Upper lobe of left lung (tissue), 6 donors: ENCODE measurements around the gene TMEM150A. TPM values are rescaled to one million over a fixed set of nuclear protein-coding genes. Genes with fewer than 3 reads are reported as not detected.
A peak's percentile ranks its signal among the peaks of the same experiment; 100 is the strongest.

Experiments used
- ATAC-seq, 2 donors: fragments of 200-7000 bp; cut with Tn5 transposase; one replicate each; pipeline ENCODE4 v1.9.1; 2022; ENCODE audit warnings: mild to moderate bottlenecking in 2 of 2, moderate library complexity in 2 of 2; ENCODE audit not compliant: low FRiP score in 2 of 2
- DNase-seq, 2 donors: peaks; one replicate each; pipeline ENCODE4 v3.0.0-alpha.2; 2019 to 2020
- H3K27ac ChIP-seq, 4 donors: fragments of 200-600 bp; sonication (generic); one replicate each; pipeline ENCODE4 v1.5.1; 2016 to 2019
- H3K27me3 ChIP-seq, 4 donors: fragments of 200-600 bp; sonication (generic); one replicate each; pipeline ENCODE4 v1.5.1; 2017 to 2019
- H3K36me3 ChIP-seq, 4 donors: fragments of 200-600 bp; sonication (generic); one replicate each; pipeline ENCODE4 v1.5.1; 2016 to 2019
- H3K4me1 ChIP-seq, 4 donors: fragments of 200-600 bp; sonication (generic); one replicate each; pipeline ENCODE4 v1.5.1; 2018 to 2019
- H3K4me3 ChIP-seq, 4 donors: fragments of 200-600 bp; sonication (generic); one replicate each; pipeline ENCODE4 v1.5.1; 2017 to 2019; ENCODE audit warnings: mild to moderate bottlenecking in 2 of 4, moderate library complexity in 1 of 4
- H3K9me3 ChIP-seq, 4 donors: fragments of 200-600 bp; sonication (generic); one replicate each; pipeline ENCODE4 v1.5.1; 2018 to 2019
- CTCF ChIP-seq, 6 experiments: fragments of 450-650 bp in 4 of 6; fragments of 200-600 bp in 2 of 6; sonication (generic) in 2 of 6; IDR thresholded peaks; one replicate each; pipeline ENCODE4 v1.5.1; 2016 to 2019; ENCODE audit warnings: antibody characterized with exemption in 6 of 6
- EP300 ChIP-seq, 4 donors: sonication (generic); formaldehyde crosslinking; IDR thresholded peaks; one replicate each; pipeline ENCODE4 v1.5.1; 2017; ENCODE audit warnings: antibody characterized with exemption in 4 of 4, control low read depth in 2 of 4
- POLR2A ChIP-seq, 4 donors: fragments of 450-650 bp; IDR thresholded peaks; one replicate each; pipeline ENCODE4 v1.5.1; 2016 to 2017; ENCODE audit warnings: antibody characterized with exemption in 4 of 4, mild to moderate bottlenecking in 2 of 4
- POLR2AphosphoS5 ChIP-seq, 2 donors: sonication (generic); formaldehyde crosslinking; IDR thresholded peaks; one replicate each; pipeline ENCODE4 v1.5.1; 2017; ENCODE audit warnings: antibody characterized with exemption in 2 of 2
- WGBS, 2 donors: methylation state at CpG; one replicate each; pipeline ENCODE4 v1.1.5; 2017 to 2018; 5-methylcytosine and 5-hydroxymethylcytosine counted together
- total RNA-seq, 6 donors: library from RNA; depleted of rRNA in 4 of 6; stranded (reverse); fragments of >200 nt in 4 of 6; gene quantifications; one replicate each; pipeline versions ENCODE4 v1.1.0 to v1.2.1, GENCODE V29; 2016 to 2021
- donor health status: DM: no; HTN: no; CAD: no; lungs with moderate emphysema.
- donor health status: DM: no; HTN: yes; CAD: no; lungs with severe emphysema.

TMEM150A gene
- total RNA-seq, 6 donors from 2014 or later = 18.9 to 45.8 (median 32.0) TPM

GRCh38 chr2:85577386-85578242 lies 24.9 kb downstream of the TMEM150A start, which contains the start of gene VAMP8:
TSS of gene VAMP8 (plus strand) at chr2:85577586. CDS start at chr2:85577647, 61 bp downstream.
- TF ChIP-seq POLR2A (IDR thresholded peaks at IDR 0.05) (peak in 2 of 4 donors; percentile 61 to 74), POLR2AphosphoS5 (IDR thresholded peaks at IDR 0.05) (peak in 1 of 2 donors; percentile 63), CTCF (IDR thresholded peaks at IDR 0.05) (no peak), EP300 (IDR thresholded peaks at IDR 0.05) (no peak)
- peaks cover 41 to 72% (median 59%) of the 10 kb centered on the region in 4 donors for H3K4me1 ChIP-seq
- 5 to 7% methylated on average over 17 to 19 of the region's 19 CpGs for WGBS, 2 donors
- H3K4me3 ChIP-seq = peak within 1 kb of the TSS; percentile 5 to 60 (median 54)
- H3K36me3 ChIP-seq = peaks cover 0 to 15% (median 9%) of the 10 kb centered on the region in 4 donors
- no peaks in the 10 kb centered on the region for H3K9me3 ChIP-seq
- H3K27me3 ChIP-seq = no peaks in the 10 kb centered on the region
- peak within 1 kb of the TSS; percentile 90 to 97 (median 96) for H3K27ac ChIP-seq
- ATAC-seq (peak; percentile 80 to 88), DNase-seq (peak; percentile 75 to 93)

GRCh38 chr2:85577063-85577385 lies 25.5 kb downstream of the TMEM150A start:
- H3K36me3 ChIP-seq = peaks cover 0 to 15% (median 7%) of the 10 kb centered on the region in 4 donors
- DNase-seq (no peak), ATAC-seq (no peak)
- peak overlapping the region; percentile 90 to 97 (median 96) for H3K27ac ChIP-seq
- peaks cover 38 to 66% (median 56%) of the 10 kb centered on the region in 4 donors for H3K4me1 ChIP-seq
- TF ChIP-seq CTCF (IDR thresholded peaks at IDR 0.05) (no peak), EP300 (IDR thresholded peaks at IDR 0.05) (no peak), POLR2A (IDR thresholded peaks at IDR 0.05) (no peak), POLR2AphosphoS5 (IDR thresholded peaks at IDR 0.05) (no peak)
- no peaks in the 10 kb centered on the region for H3K9me3 ChIP-seq
- H3K4me3 ChIP-seq = peak overlapping the region in 3 of 4 donors; percentile 49 to 60 (median 60)
- no peaks in the 10 kb centered on the region for H3K27me3 ChIP-seq
- whole genome bisulfite sequencing, 2 donors = 31 to 35% methylated on average over 3 of the region's 3 CpGs

- no peak for DNase-seq
- Histone ChIP-seq H3K27me3 (no peaks in the 10 kb centered on the region), H3K27ac (peak overlapping the region; percentile 8 to 97 (median 62)), H3K9me3 (no peaks in the 10 kb centered on the region), H3K36me3 (peaks cover 0 to 3% (median 0%) of the 10 kb centered on the region in 4 donors), H3K4me3 (no peak overlapping the region), H3K4me1 (peaks cover 38 to 53% (median 48%) of the 10 kb centered on the region in 4 donors)
- WGBS, 2 donors = 70 to 78% methylated on average over 8 of the region's 8 CpGs
- TF ChIP-seq POLR2AphosphoS5 (IDR thresholded peaks at IDR 0.05) = no peak
- TF ChIP-seq POLR2A (IDR thresholded peaks at IDR 0.05) = no peak
- TF ChIP-seq EP300 (IDR thresholded peaks at IDR 0.05) = no peak
- TF ChIP-seq CTCF (IDR thresholded peaks at IDR 0.05) = no peak
- no peak for ATAC-seq
Observed at GRCh38 chr2:85575739-85576138, 26.8 kb downstream of the TMEM150A start.

GRCh38 chr2:85566265-85566664 lies 36.2 kb downstream of the TMEM150A start:
- H3K27ac ChIP-seq = no peak overlapping the region
- 84 to 89% methylated on average over 4 of the region's 4 CpGs for WGBS, 2 donors
- TF ChIP-seq EP300 (IDR thresholded peaks at IDR 0.05) = no peak
- TF ChIP-seq POLR2A (IDR thresholded peaks at IDR 0.05) = no peak
- no peak for TF ChIP-seq CTCF (IDR thresholded peaks at IDR 0.05)
- TF ChIP-seq POLR2AphosphoS5 (IDR thresholded peaks at IDR 0.05) = no peak
- no peaks in the 10 kb centered on the region for H3K36me3 ChIP-seq
- no peak overlapping the region for H3K4me3 ChIP-seq
- ATAC-seq (no peak), DNase-seq (no peak)
- peaks cover 0 to 6% (median 5%) of the 10 kb centered on the region in 4 donors for H3K4me1 ChIP-seq
- H3K9me3 ChIP-seq = no peaks in the 10 kb centered on the region
- H3K27me3 ChIP-seq = no peaks in the 10 kb centered on the region
